OCI-LY1 (cell line): ENCODE measurements around the gene CHD5.

Experiments
- EZH2 ChIP-seq: fragments of 200-600 bp; sonication (generic), shearing (Covaris generic); IDR thresholded peaks from 2 replicates; pipeline ENCODE4 v1.8.0; 2017; ENCODE audit warnings: borderline replicate concordance, mixed run types, mild to moderate bottlenecking, antibody characterized with exemption, low read length, moderate library complexity, mixed read lengths
- TF ChIP-seq, protein P1 (sequence below): fragments of 200-600 bp; sonication (generic), shearing (Covaris generic); IDR thresholded peaks from 2 replicates; pipeline ENCODE4 v1.5.1; 2017; ENCODE audit warnings: mild to moderate bottlenecking, antibody characterized with exemption, low read length, moderate library complexity, mixed read lengths

DNA sequence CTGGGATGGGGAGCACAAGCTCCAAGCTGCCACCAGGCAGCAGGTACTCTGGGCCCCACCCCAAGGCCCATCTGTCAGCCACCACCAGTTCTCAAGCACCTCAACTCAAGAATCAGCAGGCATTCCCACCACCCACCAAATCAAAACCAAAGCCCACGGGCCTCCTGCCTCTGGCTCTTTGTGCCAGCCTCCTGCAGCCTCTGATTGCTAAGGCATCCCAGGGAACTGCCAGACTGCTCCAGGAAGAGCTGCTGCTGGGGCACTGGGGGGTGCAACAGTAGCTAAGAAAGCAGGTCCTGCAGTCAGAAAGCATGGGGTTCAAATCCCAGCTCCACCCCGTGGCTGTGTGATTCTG, 34.7 kb downstream of the CHD5 start:
- TF ChIP-seq, protein P1, sequence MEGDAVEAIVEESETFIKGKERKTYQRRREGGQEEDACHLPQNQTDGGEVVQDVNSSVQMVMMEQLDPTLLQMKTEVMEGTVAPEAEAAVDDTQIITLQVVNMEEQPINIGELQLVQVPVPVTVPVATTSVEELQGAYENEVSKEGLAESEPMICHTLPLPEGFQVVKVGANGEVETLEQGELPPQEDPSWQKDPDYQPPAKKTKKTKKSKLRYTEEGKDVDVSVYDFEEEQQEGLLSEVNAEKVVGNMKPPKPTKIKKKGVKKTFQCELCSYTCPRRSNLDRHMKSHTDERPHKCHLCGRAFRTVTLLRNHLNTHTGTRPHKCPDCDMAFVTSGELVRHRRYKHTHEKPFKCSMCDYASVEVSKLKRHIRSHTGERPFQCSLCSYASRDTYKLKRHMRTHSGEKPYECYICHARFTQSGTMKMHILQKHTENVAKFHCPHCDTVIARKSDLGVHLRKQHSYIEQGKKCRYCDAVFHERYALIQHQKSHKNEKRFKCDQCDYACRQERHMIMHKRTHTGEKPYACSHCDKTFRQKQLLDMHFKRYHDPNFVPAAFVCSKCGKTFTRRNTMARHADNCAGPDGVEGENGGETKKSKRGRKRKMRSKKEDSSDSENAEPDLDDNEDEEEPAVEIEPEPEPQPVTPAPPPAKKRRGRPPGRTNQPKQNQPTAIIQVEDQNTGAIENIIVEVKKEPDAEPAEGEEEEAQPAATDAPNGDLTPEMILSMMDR = no peak
- TF ChIP-seq EZH2 = no peak
